GM21381 (cell line): Measurements from ENCODE around the gene FBN1.

ENCODE experiments used
- ATAC-seq: cut with Tn5 transposase; IDR thresholded peaks from one replicate; pipeline ENCODE4 v1.9.1; 2021; ENCODE audit warnings: mild to moderate bottlenecking, moderate library complexity; ENCODE audit not compliant: unreplicated experiment

The FBN1 gene

DNA sequence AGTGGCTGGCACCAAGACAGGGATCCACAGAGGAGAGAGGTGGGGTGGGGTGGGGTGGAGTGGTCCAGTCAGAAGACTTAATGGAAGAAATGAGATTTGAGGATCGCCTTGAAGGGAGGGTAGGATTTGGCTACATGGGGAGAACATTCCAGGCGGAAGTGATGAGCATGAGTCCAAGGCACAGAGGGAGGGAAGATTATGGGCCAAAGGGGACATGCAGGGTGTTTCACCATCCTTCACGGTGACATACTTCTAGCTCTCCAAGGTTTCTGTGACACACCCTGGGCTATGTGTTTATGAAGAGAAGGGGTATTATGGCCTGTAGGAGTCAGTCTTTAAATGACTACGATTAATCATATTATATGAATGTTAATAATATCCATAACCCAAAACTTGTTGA lies 7.7 kb upstream of the FBN1 start:
- no peak for ATAC-seq

DNA sequence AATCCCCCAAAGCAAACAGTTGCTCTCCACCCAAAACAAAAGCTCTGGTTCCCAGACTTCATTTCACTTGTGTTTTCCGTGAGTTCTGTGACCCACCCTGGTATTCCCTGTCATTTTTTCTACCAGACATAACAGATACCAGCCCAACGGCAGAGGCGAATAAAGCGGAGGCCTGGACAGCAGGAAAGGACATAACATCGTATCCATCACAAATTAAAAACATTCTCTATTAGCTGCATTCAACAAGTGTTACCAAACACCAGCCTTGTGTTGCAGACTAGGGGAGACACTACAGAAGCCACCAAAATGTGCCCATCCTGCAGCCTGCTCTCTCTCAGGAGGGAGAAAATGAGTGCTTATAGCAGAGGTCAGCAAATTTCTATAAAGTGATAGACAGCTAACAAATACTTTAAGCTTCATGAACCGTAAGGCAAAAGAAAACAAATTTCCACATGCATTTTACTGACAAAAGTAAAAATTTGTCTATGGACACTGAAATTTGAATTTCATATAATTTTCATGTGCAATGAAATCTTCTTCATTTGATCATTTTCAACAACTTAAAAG lies 7.1 kb upstream of the FBN1 start:
- ATAC-seq, result no peak

DNA sequence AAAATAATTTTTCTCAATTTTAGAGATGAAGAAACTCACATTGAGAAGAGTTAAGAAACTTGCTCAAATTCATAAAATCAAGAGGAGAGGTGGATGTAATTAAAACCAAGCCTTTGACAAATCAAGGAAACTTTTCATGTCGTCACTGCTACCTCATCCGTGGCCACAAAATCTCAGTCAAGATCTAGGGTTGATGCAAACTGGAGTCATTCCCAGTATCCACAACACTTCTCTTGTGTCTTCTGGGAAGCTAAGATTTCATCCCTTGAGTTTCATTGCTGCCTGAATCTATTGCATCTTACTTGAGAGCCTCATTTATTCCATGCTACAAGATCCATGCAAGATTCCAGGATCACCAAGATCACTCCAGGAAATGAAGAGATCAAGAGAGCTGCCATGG lies 5.4 kb upstream of the FBN1 start:
- ATAC-seq, result no peak

DNA sequence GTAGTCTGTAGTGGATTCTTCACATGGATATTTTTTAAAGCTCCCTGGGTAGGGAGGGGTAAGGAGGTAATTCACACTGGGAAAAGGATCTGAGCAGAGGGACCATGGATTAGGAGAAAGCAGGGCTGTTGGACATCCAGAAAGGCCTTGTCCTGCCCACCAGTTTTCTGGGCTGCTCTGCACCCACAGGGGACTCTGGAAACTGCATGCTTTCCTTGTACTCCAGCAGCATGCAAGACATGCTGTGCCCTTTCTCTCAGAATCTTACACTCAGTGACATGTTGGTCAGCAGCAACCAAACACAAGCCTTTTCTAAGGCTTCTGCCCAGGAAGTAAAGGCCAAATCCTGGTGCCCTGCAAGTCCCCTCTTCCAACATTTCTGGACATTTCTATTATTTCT lies 2.5 kb upstream of the FBN1 start:
- no peak for ATAC-seq

DNA sequence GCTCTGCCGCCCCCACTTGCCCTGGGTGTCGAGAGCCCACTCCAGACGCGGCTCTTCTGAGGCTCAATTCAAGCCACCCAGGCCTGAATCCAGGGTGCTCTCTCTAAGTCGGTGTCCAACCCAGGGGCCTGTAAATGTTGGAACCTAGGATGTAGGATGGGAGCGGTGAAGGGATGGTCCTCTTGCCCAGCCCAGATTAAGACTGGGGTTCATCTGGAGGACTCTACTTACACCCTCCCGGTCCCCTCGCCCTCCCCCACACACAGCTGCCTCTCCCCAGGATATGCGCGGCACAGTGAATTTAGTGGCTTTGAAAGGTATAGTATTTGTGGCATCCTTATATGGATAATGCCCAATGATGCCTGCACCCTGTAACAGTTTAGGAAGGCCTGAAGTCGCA lies 822 bp upstream of the FBN1 start:
- no peak for ATAC-seq

DNA sequence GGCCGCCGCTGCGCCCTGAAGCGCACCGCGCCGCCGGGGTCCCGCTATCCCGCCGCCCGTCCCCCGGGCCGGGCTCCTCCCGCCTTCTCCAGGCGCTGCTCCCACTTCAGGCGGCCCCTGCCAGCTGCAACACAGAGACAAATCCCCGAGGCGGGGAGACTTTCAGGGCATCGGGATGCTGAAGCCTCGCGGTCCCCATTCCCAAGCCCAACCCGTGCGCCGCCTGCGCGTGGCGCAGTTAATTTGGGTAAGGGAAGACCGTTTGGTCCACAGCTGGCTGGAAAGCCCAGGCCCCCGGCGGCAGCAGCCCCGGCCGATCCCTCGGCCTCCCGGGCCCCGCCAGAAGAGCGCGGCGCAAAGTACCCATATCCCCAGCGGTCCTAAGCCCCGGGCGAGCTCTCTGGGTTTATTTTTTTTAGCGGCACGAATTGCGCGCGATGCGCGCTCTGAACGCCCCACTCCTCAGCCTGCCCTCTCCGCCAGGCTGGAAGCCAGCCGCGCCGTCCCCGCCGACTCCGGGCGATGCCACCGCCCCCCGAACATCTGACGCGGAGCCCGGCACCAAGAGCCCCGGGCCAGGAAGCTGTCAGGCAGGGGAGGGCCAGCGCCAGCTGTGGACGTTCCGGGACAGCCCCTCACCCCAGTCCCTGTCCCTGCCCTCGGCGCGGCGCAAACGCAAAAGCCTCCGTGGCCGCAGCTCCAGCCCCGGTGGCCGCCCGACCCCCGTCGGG lies 517 bp downstream of the FBN1 start:
- peak; percentile 47 for ATAC-seq

DNA sequence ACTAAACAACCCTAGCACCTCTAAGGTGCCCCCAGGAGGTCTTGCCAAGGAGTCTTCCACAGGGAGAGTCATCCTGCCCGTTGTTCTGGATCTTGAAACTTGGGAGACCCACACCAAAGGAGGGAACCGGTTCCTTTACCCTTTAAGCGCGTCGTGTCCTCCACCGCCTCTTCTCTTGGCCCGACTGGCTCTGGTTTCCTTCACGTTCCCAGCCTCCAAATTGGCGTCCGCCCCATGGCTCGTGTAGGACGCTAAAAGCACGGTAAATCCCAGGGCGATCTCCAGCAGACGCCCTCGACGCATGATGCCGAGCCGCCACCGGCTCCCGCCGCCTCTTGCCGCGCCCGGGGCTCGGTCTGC lies 1.1 kb downstream of the FBN1 start:
- peak; percentile 6 for ATAC-seq

DNA sequence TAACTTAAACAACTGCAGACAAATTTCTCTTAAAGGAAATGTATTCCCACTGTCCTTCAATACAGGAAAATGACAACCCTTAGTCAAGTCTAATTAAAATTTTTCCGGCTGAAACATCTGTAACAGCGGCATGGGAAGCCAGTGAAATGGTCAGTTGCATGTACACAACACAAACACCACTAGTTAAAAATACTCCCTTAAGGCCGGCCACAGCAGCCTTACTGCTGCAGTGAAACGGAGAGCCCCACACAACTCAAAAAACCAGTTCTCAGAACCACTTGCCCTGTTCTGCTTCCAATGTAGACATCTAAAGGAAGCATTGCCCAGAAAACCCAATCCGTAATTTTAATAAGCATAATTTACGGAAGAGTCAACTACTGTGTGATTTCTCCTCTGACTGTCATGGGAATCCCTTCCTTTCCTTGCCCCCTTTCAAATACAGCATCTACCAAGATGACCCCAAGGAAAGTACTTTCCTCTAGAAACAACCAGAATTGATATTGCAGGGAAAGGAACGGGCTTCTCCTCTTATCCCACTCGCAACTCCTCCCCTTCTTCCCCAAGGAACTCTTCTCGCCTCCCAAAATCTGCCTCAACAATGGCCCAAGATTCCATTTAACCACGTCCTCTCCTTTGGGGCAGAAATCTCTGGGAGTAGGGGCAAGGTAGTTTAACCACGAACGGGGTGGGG lies 1.6 kb downstream of the FBN1 start:
- ATAC-seq, result no peak

DNA sequence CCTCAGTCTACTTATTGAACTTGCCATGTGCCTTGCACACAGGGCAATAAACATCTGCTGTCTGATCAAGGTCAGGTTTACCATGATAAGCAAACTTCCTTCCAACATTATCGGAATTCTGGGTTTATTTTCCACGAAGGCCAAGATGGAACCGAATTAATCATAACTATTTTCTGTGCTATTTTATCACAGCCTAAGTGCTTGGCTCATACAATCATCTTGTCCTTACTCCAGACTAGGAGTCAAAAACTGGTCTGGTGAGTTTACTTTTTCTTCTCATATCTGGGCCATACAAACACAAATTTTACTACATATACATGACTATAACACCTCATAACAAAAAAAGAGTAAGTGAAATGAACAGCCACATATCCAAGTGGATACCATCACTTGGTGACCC lies 2.3 kb downstream of the FBN1 start:
- ATAC-seq, result no peak

DNA sequence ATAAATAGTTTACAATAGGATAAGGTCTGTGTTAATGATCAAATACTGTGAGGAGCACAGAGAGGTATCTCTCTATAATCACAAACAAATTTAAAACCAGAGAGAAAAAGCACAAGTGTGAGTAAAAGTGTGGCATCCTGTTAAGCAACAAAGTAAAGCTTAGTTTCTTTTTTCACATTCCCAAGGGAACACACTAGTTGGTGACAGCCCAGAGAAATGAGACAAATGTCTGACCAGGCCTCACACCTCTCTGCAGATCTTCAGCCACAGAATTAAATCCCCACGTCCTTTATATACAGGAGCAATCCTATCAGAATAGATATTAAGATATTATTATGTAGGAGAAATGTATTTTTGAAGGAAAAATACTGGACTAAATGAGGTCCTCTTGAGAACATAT lies 2.7 kb downstream of the FBN1 start:
- no peak for ATAC-seq

DNA sequence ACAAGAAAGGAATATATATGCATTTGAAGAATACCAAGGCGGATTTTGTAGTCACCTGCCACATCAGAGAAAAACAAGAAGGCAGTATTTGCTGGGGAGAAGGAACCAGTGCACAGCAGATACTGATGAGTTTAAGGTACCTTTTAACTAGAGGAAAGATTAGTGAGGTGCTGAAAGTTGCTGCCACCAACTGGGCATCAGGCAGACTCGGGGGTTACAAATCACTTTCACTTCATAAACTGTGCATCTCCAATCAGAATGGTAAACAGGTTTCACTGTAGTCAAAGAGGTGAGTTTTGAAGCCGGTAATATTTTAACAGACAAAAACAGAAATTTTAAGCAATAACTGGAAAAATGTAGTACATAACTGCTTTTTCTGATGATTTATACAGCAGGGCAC lies 4.1 kb downstream of the FBN1 start:
- ATAC-seq, result no peak

DNA sequence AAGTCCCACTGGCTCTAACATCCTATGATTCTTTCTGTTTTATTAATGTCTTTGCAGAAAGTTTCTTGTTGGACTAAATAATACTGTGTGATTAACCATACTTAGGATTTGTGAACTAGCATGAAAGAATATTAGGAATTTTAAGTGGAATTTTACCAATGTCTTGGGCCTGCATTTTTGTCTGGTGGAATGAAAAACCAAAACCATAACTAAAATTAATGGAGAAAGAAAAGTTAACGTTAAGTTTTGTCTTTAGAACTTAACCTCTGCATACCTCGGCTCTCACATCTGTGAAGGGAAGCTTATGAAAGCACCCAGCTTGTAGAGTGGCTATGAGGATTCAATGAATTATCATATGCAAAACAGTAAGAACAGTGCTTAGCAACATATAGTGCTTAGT lies 6.5 kb downstream of the FBN1 start:
- ATAC-seq, result no peak

DNA sequence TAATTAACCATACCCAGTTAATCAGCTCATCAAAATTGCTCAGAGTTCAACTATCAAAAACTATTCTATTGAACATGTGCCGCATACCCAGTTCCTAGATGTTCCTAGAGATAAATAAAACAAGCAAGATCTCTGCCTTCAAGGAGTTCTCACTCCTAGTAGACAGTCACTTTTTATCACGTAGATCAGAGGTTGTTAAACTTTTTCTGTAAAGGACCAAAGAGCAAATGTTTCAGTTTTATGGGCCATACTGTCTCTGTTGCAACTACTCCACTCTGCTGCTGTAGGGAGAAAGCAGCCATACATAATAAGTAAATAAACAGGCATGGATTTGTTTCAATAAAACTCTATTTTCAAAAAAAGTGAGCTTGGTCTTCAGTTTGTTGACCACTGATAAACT lies 7.9 kb downstream of the FBN1 start:
- no peak for ATAC-seq

DNA sequence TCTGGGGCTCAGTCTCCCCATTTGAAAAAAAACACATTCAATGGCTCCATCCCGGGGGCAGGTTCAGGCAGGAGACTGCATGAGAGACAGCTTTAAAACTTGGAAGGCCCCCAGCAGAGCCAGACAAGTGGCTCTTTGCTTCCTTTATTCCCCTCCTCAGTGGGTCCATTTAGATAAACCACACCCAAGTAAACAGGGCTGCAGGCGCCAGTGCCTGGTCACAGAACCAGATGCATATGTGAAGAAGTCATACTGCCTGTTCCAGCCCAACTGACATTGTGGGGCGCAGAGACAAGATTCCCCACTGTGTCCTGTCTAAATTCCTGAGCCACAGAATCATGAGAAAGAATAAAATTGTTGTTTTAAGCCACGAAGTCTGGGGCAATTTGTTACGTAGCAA lies 9.0 kb downstream of the FBN1 start:
- ATAC-seq, result no peak

DNA sequence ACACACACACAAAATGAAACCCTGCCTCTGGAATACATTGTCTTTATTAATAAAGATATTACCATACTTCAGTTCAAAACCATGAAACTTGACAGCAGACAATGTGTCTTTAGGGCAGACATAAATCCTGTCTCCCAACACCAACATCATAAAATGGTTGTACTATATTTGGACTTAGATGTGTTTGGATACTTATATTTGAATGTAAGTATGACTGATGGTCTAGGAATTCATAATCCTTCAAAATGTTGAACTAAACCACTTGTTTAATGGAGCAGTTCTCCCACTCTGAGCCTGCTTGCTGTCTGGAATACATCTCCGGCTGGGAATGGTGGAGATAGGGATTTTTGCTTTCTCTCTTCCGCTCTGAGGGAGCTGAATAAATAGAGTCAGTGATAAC lies 10.6 kb downstream of the FBN1 start:
- no peak for ATAC-seq

DNA sequence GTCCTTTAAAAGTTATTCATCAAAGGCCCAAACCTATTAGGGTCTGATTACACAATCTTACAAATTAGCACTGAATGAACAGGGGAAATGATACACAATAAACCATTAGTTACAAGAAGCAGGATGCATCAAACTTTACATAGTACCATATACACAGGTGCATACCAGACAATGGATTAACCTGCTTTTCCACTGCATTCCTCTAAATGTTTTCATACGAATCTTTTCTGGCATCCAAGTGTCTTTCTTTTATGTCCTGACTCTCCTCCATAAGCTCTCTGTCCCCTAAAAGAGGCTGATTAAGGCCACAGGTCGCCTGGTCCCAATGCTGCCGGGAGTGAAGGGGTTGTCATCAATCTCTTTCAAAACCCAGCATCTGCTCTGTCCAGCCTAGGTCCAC lies 11.4 kb downstream of the FBN1 start:
- no peak for ATAC-seq

DNA sequence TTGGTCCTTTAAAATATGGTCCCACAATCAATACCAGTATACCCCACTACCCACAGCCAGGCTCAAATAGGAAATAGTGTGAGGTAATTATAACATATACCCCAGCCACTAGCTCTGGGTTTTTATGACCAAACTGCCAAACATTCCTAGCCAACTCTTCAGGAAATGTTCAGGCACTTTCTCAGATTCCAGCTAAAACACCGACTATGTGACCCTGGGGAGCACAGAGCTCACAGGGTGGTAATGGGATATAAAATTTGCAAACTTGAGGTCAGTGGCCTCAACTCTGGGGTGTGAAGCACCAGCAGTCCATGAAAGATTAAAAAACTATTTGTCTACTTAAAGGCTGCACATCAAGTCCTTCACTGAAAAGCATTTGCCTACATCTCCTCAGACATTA lies 12.9 kb downstream of the FBN1 start:
- no peak for ATAC-seq

DNA sequence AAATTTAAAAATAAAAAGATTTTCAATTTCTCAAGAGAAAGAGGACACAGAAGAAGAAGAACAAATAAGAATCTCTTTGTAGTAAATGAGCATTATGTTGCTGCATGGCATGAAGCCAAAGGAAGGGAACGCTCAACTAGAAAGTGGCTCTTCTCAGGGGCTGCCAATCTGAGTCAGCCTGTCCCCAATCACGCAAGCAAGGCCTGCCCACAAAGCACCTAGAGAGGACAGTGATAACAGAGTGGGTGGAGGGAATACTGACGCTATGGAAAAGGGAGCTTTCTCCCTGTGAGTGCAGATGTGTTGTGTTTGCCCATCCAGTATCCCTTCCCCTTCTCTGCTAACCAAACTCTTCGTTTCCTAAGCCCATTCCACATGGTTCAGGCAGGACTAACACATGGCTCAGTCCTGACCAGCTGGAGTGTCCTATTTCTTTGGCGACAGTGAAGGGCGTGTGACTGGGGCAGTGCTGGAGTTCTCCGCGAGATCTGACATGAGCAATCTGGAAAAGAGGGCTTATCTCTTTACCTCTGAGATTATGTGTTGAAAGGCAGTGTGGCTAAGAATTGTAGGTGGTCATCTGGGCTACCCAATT lies 14.2 kb downstream of the FBN1 start:
- ATAC-seq, result no peak

DNA sequence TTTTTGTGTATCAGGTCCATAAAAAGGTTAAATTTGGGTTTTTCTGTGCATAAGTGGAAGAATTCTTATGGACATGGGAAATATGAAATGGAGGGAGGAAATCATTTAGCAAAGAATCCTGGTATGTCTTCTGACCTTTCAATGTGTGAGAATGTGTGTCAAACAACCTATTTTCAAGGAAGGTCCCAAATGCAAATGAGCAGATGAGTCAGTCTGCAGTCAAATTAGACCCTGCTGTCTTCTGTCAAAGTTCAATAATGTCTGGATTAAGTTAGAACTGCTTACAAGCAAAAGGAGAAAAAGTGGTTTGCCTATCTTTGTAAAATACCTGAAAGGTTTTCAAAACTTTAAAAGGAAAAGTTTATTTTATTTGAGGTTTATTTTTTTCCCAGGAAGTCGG lies 15.3 kb downstream of the FBN1 start:
- ATAC-seq, result no peak

DNA sequence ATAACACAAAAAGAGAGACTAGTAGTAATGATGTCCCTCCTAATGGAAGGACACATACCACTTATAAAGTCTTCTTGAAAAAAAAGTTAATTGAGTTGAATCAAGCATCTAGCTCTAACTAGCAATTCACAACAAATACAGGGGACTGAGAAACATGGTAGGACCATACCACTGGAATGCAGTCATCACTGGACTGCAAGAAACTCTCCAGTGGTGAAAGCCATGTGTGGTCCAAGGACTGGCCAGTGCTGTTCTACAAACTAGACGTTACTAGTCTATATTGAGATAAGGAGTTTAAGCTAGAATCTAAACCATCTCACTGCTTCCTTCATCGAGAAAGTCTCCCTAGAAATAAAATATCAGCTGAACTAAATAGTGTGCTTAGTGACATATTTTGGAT lies 16.7 kb downstream of the FBN1 start:
- ATAC-seq, result no peak

DNA sequence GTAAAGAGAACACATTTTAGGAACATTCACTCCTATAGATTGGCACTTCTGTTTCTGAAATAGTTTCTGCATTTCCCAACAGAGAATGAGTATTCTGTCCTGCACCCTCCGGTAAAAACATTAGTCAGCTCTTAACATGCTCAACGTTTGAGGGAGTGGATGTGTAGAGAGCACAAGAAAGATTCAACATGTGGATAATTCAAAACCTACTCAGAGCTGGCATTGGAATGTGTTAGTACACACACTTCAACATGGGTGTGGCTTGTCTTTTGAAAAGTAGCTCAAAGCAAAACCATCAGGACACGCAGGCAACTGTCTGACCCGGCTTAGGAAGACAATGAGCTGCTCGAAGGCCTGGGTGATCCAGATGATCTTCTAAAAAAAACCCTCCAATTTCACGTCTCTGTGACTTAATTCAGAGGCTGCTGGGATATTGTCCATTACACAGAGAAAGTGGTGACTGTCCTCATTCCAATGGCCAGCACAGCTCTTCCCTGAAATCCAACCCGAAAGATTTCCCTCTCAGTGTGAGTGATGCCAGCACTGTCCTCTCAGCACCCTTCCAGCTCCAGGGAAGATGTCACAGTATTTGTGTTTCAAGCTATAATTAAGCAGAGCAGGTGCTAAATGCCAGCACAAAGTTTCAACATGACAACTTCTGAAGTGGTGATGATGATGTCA lies 18.1 kb downstream of the FBN1 start:
- no peak for ATAC-seq

DNA sequence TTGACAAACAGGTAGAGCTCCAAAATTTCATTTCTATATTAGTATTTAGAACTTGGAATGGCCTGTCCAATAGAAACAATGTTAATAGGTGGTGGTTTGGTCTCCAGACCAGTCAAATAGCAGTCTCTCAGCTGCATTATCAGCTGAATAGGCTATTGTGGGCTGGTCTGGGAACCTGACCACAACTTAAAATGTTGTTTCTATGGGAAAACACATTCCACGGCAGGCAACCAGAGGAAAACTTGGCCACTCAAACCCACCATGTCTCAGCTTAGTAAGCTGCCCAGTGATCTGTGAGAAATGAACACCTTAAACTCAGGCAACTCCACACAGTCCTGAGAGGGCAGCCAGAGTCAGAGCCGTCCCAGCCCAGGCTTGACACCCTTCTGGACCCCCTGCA lies 20.4 kb downstream of the FBN1 start:
- ATAC-seq, result no peak
